HG02973 (cell line): Measurements from ENCODE around the gene PLVAP.

ENCODE experiments used
- ATAC-seq: cut with Tn5 transposase; IDR thresholded peaks from one replicate; pipeline ENCODE4 v1.9.1; 2021; ENCODE audit warnings: moderate library complexity; ENCODE audit not compliant: unreplicated experiment

Gene PLVAP

DNA sequence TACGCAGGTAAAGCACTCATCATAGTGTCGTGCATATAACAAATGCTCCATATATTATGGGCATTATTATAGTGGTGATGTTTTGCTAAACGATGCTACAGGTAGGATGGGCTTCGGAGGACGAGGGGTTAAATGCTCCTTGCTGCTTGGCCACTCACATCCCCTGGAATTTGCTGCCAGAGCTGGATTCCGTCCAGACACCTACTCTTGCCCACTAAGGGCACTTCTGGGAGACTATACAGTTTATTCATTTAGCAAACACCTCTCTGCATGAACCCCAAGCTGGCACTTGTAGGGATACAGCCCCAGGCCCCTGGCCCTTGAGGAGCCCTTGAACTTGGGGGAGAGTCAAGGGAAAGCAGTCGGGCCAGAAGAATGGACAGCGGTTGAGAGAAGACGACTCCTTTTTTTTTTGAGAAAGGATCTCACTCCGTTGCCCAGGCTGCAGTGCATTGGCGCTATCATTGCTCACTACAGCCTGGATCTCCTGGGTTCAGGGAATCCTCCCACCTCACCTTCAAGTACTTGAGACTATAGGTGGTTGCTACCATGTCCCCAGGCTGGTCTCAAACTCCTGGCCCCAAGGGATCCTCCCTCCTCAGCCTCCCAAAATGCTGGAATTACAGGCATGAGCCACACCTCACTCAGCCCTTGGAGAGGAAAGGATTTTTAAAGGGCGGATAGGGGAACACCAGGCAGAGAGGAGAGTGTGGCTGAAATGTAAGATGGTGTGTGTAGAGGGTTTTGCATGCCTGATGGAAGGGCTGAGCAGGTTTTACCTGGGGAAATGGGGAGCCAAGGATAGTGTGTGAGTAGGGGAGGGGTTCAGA lies 72.5 kb downstream of the PLVAP start:
- ATAC-seq = no peak

DNA sequence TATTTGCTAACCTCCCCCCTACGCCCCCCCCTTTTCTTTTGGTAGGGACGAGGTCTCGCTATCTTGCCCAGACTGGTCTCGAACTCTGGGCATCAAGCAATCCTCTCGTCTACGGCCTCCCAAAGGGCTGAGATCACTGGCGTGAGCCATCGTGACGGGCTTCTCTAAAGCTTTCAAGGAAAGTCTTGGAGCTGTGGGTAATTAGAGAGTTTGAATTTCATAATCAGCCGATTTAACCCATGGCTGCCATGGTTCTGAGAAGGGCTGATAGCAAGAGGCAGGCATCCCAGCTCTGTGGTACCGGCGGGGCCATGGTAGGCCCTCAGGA lies 73.2 kb downstream of the PLVAP start:
- no peak for ATAC-seq

- peak; percentile 61 for ATAC-seq
Measured at GRCh38 chr19:17303167-17303939, 73.8 kb downstream of the PLVAP start, which contains the start of gene ABHD8. TSS of gene ABHD8 (minus strand) at chr19:17303425. CDS start at chr19:17301616, 1,809 bp downstream.

- no peak for ATAC-seq
Measured at GRCh38 chr19:17302391-17303166, 74.6 kb downstream of the PLVAP start.
